GM18870 (cell line): ENCODE data around the gene BCDIN3D.
"Not testable (repeated sequence)": the region's sequence is repeated elsewhere in the genome, so short reads cannot be mapped to it uniquely, and the experiment has no call there.

Experiments used
- ATAC-seq: cut with Tn5 transposase; IDR thresholded peaks from one replicate; pipeline ENCODE4 v1.9.1; 2021; ENCODE audit warnings: moderate library complexity; ENCODE audit not compliant: unreplicated experiment

Gene BCDIN3D

GRCh38 chr12:49863946-49864797 lies 21.3 kb upstream of the BCDIN3D start:
- no peak for ATAC-seq

DNA sequence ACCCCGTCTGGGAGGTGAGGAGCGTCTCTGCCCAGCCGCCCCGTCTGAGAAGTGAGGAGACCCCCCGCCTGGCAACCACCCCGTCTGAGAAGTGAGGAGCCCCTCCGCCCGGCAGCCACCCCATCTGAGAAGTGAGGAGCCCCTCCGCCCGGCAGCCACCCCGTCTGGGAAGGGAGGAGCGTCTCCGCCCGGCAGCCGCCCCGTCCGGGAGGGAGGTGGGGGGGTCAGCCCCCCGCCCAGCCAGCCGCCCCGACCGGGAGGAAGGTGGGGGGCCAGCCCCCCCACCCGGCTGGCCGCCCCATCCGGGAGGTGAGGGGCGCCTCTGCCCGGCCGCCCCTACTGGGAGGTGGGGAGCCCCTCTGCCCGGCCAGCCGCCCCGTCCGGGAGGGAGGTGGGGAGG lies 18.0 kb upstream of the BCDIN3D start:
- not testable (repeated sequence) for ATAC-seq

GRCh38 chr12:49855890-49856289 lies 13.0 kb upstream of the BCDIN3D start:
- not testable (repeated sequence) for ATAC-seq

GRCh38 chr12:49854976-49855375 lies 12.1 kb upstream of the BCDIN3D start:
- ATAC-seq, result no peak

DNA sequence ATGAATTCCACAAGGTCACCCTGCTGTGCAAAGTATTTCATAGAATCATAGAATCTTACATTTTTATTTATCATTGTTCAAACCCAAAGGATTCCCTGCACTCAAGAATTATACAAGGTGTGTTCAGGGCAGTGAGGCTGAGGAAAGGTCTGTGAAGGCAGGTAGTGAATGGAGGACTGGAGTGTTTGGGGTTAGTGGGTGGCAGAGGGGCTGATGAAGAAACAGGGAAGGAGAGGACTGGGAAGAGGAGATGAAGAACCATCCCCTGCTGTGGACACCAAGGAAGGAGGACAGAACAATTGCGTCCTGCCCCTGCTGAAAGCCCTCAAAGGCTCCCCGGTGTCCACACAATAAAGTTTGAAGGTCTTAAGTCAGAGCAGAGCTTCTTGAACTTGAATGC lies 10.8 kb upstream of the BCDIN3D start:
- ATAC-seq, result no peak

- ATAC-seq, result no peak
Observed at GRCh38 chr12:49847161-49847560, 4.3 kb upstream of the BCDIN3D start.

GRCh38 chr12:49846032-49846431 lies 3.1 kb upstream of the BCDIN3D start:
- ATAC-seq, result no peak

DNA sequence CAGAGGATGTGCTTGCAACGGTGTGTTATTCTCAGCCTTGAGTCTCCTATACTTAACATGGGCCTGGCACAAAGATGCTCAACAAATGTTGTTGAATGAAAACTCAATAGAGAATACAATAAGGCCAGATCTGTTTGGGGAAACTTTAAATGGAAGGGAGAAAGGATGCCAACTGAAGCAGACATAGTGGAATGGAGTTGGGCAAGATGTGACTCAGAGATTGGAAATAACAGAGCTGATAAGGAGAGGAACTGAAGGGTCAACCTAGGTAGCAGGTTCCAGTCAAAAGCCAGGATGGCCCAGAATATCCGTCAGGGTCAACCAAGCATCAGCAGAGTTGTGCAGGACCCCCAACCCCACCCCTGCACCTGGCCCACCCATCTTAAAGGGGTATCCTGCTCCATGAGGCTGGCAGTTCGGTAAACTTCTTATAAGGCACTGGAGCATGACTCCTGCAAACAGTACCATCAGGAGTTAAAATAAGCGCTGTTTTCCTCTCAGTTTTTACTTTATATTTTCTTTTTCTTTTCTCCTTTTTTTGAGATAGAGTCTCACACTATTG lies 1.1 kb upstream of the BCDIN3D start:
- ATAC-seq, result no peak

DNA sequence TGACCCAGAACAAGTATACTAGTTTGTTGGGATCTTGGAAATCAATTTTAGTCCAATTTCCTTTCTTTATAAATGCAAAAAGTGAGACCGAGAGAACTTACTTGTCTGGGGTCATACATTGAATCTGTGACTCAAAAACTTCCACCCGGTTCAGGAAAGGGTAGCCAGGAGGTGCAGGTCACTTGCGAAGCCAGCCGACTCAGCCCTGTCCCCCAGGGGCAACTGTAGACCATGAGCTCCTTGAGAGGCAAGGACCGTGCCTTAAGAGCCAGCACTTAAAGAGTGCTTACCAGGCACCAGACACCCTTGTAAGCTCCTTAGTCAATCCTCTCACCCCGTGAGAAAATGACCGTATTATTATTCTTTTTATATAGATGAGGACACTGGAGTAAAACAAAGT lies 505 bp upstream of the BCDIN3D start:
- peak; percentile 1 for ATAC-seq

GRCh38 chr12:49838973-49839633 lies 3.8 kb downstream of the BCDIN3D start:
- no peak for ATAC-seq

- no peak for ATAC-seq
Observed at GRCh38 chr12:49832836-49833421, 10.0 kb downstream of the BCDIN3D start.

GRCh38 chr12:49831717-49832116 lies 11.2 kb downstream of the BCDIN3D start:
- no peak for ATAC-seq

GRCh38 chr12:49828133-49829091 lies 14.5 kb downstream of the BCDIN3D start, which contains the start of gene NCKAP5L:
TSS of gene NCKAP5L (minus strand) at chr12:49828413. CDS start at chr12:49804044, 24,369 bp downstream.
- ATAC-seq, result peak; percentile 64

- ATAC-seq, result no peak
Observed at GRCh38 chr12:49827401-49828099, 15.4 kb downstream of the BCDIN3D start.

- ATAC-seq, result no peak
Observed at GRCh38 chr12:49827051-49827400, 15.9 kb downstream of the BCDIN3D start.

- no peak for ATAC-seq
Observed at GRCh38 chr12:49825971-49826421, 16.9 kb downstream of the BCDIN3D start.

GRCh38 chr12:49825360-49825970 lies 17.4 kb downstream of the BCDIN3D start:
- no peak for ATAC-seq

DNA sequence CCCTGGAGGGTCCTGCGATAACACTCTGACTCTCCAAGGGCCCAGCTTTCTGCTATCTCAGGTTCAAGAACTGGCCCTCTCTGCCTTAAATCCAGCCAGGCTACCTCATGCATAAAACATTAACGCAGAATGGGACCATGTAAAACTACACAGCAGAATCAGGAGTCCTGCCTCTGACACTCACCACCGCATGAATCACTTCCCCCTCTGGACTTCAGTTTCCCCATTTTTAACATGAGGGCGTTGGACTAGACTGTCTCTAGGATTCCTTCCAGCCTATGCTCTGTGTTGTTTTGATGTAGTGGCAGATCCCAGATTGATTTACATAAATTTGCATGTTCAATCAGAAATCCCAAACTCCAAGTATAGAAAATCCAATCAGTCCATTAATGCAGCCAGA lies 18.0 kb downstream of the BCDIN3D start:
- no peak for ATAC-seq

- no peak for ATAC-seq
Observed at GRCh38 chr12:49824416-49824815, 18.5 kb downstream of the BCDIN3D start.
